IPS DF 6.9 (cell line): ENCODE results near the gene TTLL8.

ENCODE experiments used
- DNase-seq: peaks from one replicate; pipeline ENCODE4 v3.0.0-alpha.2; 2013; ENCODE audit warnings: low read depth, low spot score
- H3K27ac ChIP-seq: one replicate; pipeline ENCODE4 v1.5.1; 2013; ENCODE audit warnings: low read length, control low read depth
- H3K27me3 ChIP-seq: 2 replicates; pipeline ENCODE4 v1.6.1; 2013; ENCODE audit warnings: mild to moderate bottlenecking, low read length; ENCODE audit not compliant: control insufficient read depth, insufficient read depth
- H3K36me3 ChIP-seq: 2 replicates; pipeline ENCODE4 v1.6.1; 2013; ENCODE audit warnings: low read length; ENCODE audit not compliant: control insufficient read depth, insufficient read depth
- H3K4me1 ChIP-seq: 2 replicates; pipeline ENCODE4 v1.6.1; 2013; ENCODE audit warnings: low read length; ENCODE audit not compliant: control insufficient read depth, insufficient read depth
- H3K4me3 ChIP-seq: 2 replicates; pipeline ENCODE4 v1.5.1; 2013; ENCODE audit warnings: mild to moderate bottlenecking, low read length
- H3K9me3 ChIP-seq: 2 replicates; pipeline ENCODE4 v1.6.1; 2013; ENCODE audit warnings: low read length, inconsistent platforms; ENCODE audit not compliant: control insufficient read depth, insufficient read depth
- WGBS: extraction: QIAGEN DNeasy Blood & Tissue Kit; methylation state at CpG from one replicate; pipeline ENCODE4 v1.1.7; 2013; ENCODE audit warnings: mixed read lengths, missing lambda C conversion rate; ENCODE audit not compliant: insufficient read length, insufficient coverage; 5-methylcytosine and 5-hydroxymethylcytosine counted together

The TTLL8 gene

DNA sequence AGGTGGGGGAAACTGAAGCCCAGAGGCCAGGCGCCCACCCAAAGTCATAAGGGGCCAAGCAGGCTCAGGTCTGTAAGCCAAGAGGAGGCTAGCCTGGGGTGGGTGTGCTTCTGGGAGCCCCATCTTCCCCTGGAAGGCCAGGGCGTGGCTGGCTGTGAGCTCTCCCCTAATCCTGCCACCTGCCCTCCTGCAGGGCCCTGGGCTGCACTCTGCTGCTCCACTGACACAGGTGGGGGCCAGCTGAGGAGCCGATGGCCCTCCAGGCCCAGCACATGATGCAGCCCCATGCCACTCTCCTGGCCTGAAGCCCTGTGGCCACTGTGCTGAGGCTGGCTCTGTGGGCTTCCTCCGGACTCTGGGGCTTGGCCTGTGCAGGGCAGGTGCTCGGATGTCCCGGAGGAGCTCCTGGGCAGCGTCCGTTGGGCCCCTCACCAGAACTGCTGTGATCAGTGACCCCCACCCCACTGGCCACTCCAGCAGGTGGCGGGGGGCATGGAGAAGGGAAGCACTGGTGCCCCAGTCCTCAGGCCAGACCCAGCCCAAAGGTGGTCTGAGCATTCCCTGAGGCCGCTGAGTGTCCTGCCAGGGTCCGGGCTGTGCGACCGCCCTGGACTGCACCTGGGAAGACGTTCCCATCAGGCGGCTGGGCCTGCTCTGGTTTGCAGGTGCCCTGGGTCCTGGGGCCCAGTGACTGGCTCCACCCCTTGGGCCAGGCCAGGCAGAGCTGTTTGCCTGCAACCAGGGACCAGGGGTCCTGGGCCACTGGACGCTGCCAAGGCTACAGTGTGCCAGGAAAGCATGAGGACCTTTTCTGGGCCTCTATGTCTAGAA lies 89.1 kb downstream of the TTLL8 start:
- no CpG with 5 or more reads among the region's 16 CpGs for WGBS
- Histone ChIP-seq H3K27me3 (peaks cover 3% of the 10 kb centered on the region; the same call in 1 of the 2 replicates), H3K36me3 (0 out of 2 replicates have a peak, but pooled peaks cover 5% of the 10 kb centered on the region), H3K27ac (no peak overlapping the region), H3K4me1 (peaks cover 2% of the 10 kb centered on the region), H3K4me3 (no peak overlapping the region), H3K9me3 (no peaks in the 10 kb centered on the region)
- DNase-seq: no peak
